GM19328 (cell line): Measurements from ENCODE around the gene TMEM143.
"Not testable (repeated sequence)": the region's sequence is repeated elsewhere in the genome, so short reads cannot be mapped to it uniquely, and the experiment has no call there.

Source experiments
- ATAC-seq: cut with Tn5 transposase; IDR thresholded peaks from one replicate; pipeline ENCODE4 v1.9.1; 2021; ENCODE audit warnings: mild to moderate bottlenecking, moderate library complexity; ENCODE audit not compliant: unreplicated experiment

Gene TMEM143

DNA sequence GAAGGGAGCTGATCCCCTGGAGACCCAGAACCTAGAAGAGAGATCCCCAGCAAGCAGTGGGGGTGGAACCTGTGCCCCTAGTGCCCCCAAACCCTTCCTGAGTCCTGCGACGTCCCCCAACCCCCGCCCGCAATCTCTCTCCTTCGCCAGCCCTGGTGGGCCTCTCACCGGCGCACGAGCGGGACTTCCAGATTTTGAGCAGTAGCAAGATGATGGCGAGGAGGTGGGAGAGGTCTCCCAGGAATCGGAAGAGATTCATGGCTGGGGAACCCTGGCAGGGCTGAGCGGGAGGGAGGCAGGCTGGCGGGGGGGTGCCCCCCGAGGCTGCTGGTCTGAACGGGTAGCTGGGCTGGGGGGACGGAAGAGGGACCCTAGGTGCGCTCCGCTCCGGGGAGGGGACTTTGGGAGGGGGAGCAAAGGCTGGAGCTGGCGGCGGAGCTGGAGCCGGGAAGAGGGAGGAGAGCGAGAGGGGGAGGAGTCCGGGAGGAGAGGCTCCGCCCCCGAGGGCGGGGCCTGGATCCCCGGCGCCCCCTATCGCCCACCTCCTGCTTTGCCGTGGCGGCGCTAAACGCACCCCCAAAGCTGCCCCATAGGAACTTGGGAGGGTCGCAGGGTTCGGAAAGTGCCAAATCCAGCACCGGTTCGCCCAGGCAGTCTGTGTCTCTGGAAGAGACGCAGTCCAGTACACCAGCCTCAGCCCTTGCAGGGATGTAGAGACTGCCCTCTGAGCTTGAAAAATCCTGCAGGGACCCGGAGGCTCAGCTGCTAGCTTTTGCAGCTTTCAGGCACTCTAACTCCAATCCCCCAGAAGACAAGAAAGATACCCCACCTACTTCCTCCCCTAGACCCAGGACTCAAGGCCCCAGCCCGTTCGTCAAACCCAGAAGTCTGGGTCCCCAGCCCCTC lies 27.6 kb upstream of the TMEM143 start, which contains the start of gene KDELR1:
KDELR1 (minus strand) TSS at position 452 of the 906 bp plus-strand sequence; CDS start at position 259, 193 bp downstream.
- ATAC-seq, result no peak

DNA sequence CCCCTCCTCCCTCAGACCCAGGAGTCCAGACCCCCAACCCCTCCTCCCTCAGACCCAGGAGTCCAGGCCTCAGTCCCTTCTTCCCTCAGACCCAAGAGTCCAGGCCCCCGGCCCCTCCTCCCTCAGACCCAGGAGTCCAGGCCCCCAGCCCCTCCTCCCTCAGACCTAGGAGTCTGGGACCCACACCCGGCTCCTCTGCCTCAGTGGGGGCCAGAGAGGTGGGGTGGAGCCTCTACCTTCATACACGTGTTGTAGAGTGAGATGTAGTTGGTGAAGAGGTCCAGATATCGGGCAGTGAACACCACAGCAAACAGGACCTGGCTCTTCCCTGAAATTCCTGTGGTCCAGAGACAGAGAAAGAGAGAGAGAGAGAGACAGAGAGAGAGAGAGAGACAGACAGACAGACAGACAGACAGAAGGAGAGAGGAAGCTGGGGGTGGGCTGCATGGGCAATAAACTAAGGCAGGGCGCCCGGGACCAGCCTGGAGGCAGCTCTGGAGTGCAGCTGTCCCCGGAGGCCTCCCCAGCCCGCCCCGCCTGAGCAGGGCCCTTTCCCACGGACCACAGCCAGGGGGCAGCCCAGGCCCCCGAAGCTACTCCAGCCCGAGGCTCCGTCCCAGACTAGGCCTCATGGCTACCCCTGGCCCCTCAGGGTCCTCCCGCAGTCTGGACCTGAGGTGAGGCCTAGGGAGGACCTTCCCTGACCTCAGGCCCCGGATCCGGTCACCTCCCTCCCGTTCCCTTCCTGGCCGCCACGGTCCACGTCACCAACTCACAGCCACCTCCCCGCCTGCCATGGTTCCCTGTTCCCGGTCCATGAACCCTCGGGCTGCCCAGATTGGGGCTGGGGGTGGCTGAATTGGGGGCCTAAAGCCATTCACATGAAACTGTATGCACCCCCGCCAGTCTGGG lies 26.7 kb upstream of the TMEM143 start:
- no peak for ATAC-seq

DNA sequence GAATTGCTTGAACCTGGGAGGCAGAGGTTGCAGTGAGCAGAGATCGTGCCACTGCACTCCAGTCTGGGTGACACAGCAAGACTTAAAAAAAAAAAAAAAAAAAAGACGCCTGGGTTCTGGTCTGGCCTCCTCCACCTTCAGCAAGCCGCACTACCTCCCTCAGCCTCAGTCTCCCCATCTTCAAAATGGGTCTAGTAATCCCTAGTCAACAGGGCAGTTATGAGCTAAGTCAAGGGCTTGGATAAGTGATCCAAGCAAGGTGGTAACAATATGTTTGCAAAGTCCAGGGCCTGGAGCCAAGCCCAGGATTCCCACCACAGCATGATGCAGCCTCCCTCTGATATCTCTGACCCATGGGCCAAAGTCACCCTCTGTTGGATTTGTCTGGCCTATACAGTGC lies 23.2 kb upstream of the TMEM143 start:
- ATAC-seq, result no peak

DNA sequence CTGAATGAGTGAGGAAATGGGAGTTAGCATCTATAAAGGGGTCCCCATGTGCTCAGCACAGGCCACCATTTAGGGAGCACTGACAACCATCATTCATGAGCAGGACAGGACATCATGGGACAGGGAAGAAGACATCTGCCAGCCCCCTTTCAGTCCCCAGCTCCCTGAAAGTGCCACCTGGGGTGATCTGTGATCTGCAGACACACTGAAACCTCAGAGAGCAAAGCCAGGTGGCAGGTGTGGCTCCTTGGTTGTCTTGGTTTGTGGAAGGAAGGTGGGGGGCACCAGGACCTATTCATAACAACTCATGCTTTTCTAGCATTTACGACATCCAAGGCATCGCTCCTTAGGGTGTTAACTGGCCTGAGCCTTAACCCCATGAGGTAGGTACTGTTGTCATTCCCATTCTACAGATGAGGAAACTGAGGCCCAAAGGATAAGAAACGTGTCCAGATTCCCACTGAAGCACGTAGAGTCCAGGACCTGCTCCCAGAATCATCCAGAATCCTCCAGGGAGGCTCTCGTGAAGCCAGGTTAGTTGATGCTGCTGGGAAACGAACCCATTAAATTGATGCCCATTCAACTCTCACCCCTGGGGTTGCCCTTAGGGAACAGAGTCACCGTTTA lies 21.8 kb upstream of the TMEM143 start:
- ATAC-seq, result no peak

DNA sequence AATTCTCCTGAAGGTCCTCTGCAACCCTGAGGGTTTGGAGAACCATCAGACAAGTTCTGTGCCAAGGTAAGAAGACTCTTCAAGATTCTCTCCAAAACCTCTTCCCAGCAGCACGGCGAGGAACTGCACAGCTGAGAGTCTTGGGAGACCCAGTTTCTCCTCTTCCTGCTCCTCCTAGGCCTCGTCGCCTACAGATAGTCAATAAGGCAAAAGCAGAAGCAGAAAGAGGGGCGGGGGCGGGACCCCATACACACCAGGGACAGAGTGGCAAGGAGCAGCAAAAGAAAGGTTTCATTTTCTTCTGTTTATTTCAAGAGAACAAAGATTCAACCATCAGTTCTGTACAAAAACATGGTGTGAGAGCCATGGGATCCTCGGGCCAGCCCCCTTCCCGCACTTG lies 18.5 kb upstream of the TMEM143 start:
- no peak for ATAC-seq

DNA sequence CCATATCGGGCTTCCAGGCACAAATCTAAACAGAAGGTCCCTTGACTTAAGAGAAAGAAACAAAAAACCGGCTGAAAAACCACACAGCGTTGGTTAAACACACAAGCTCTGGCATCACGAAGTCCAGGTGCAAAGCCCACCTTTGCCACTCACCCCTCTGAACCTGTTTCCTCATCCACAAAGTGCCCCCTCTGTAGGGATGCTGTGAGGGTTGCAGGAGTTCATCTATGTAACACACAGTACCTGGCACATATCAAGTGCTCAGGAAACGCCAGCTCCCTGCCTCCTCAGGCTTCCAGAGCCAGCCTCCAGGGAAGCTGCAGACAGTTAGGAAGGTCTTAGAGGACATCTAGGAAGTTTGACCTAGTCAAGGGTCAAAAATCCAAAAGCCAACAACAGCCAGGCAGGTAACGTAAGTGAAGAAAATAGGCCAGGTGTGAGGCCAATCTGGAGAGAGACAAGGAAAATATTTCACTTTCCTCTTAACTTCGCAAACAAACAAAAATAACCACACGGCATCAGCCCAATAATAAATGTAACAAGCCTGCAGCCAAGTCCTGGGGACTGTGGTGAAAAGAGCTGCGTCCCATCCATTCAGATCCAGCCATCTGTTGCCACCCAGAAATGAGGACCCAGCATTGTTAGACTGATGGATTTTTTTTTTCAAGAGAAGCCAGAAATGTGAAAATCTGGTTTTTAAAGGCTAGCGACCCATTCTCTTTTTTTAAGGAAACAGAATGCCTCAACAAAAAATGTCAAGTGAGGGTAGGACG lies 17.6 kb upstream of the TMEM143 start:
- ATAC-seq, result no peak

DNA sequence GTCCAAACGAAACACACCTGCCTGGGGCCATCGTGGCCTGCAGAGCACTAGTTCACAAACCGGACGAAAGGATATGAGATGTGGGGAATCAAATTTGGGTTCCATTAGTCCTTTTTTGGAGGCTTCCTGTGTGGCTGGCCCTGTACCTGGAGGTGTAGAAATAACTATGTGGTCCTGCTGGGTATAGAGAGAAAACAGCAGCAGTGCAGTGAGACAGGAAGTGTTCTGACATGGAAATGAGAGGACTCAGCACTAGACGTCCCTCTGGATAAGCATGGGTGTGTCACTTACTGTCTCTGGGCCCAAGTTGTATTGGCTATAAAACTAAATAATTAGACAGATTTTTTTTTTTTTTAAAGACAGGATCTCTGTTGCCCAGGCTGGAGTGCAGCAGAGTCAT lies 15.3 kb upstream of the TMEM143 start:
- no peak for ATAC-seq

DNA sequence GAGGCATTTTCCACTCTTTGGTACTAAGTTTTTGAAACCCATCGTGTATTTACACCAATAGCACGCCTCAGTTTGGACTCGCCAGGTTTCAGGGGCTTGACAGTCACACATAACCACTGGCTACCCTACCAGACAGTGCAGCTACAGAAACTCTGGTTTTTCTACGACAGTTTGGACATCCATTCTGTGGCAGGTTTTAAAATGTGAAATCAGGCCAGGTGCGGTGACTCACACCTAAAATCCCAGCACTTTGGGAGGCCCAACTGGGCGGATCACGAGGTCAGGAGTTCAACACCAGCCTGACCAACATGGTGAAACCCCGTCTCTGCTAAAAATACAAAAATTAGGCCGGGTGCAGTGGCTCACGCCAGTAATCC lies 14.4 kb upstream of the TMEM143 start:
- no peak for ATAC-seq

DNA sequence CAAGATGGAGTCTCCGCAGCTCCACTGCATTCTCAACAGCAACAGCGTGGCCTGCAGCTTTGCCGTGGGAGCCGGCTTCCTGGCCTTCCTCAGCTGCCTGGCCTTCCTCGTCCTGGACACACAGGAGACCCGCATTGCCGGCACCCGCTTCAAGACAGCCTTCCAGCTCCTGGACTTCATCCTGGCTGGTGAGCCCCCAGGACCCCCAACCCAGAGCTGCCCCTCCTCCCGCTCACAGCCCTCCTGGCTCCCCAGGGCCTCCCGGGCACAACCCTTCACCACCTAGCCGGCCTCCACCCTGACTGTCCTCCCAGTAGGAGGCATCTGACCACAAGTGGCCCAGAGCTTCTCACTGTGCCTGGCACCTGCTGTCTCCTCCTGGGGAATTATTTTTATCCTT lies 9.8 kb upstream of the TMEM143 start:
- ATAC-seq, result no peak

DNA sequence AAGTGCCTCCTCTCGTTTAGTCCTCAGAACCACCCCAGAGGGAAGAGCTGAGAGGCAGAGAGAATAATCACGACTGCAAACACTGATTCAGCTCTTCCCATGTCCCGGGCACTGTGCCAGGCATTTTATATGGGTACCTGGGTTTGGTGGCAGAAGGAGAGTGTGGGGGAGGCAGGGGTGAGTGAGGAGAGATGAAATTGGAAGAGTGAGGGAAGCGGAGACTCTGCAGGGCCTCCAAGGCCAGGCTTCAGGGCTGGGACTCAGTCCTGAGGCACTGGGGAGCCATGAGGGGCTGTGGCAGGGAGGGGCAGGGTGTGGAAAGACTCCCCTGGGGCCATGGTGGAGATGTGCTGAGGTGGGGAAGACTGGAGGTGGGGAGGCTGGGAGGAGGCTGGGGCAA lies 9.2 kb upstream of the TMEM143 start:
- no peak for ATAC-seq

DNA sequence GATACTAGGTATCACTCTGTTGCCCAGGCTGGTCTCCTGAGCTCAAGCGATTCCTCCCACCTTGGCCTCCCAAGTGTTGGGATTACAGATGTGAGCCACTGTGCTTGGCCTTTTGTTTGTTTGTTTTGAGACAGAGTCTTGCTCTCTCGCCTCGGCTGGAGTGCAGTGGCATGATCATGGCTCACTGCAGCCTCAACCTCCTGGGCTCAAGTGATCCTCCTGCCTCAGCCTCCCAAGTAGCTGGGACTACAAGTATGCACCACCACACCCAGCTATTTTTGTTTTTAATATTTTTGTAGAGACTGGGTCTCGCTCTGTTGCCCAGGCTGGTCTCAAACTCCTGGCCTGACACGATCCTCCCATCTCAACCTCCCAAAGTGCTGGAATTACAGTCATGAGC lies 8.0 kb upstream of the TMEM143 start:
- ATAC-seq, result not testable (repeated sequence)

DNA sequence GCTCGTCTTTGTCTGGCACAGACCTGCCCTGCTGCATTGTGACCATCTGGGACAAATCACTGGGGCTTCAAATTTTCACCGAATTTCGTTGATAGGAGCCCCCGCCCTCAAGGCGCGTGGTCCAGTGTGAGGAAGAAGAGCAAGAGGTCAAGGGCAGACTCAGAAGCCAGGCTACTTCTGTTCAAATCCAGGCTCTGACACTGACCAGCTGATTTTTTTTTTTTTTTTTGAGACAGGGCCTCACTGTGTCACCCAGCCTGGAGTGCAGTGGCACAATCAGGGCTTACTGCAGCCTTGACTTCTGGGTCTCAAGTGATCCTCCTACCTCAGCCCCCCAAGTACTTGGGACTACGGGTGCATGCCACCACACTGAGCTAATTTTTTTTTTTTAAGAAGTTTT lies 7.6 kb upstream of the TMEM143 start:
- ATAC-seq, result no peak

DNA sequence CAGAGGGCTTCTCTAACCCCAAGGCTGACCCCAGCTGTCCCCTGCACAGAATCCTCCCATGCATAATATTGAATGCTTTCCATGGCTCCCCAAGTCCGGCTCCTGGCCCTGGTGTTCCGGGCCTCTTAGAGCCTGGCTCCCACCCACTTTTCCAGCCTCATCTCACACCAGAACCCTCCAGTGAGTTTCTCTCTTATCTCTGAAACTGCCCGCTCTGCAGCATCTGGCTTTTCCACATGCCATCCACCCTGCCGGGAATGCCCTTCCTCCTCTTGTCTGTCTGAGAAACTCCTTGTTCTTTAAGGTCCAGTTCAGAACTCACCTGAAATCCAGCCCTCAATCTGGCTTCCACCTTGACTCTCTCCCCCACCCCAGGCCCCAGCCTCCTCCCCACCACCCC lies 7.2 kb upstream of the TMEM143 start:
- no peak for ATAC-seq

DNA sequence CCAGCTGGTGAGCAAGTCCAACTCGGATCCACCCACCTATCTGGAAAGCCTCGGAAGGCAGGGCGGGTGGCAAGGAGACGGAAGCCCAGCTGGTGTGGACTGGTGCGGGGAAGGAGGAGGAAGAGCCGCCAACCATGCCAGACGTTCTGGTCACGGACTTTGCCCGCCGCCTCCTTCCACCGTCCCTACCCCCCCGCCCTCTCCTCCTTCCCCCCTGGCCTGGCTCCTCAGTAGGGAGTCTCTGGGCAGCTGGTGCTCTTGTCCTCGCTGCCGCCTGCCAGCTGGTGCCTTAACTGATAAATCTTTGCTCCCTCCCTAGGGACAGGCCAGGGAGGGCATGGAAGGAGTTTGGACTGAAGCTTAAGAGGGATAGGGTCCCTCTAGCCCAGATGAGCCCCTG lies 5.2 kb upstream of the TMEM143 start:
- ATAC-seq, result no peak

DNA sequence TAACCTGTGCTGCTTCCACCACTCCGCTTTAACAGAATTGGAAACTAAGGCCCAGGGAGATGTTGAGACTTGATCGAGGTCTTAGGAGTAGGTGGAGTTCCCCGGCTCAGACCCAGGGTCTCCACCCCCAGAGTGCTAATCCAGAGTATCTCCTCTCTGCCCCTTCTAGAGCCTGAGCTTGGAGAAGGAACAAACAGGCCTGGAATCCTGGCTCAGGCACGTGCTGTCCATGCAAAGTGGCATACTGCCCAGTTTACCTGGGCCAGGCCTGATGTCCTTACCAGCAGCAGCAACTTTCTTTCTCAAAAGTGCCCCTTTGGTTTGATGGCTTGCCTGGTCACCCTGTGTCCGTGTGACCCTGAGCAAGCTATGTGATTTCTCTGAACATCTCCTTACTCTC lies 4.1 kb upstream of the TMEM143 start:
- ATAC-seq, result no peak

DNA sequence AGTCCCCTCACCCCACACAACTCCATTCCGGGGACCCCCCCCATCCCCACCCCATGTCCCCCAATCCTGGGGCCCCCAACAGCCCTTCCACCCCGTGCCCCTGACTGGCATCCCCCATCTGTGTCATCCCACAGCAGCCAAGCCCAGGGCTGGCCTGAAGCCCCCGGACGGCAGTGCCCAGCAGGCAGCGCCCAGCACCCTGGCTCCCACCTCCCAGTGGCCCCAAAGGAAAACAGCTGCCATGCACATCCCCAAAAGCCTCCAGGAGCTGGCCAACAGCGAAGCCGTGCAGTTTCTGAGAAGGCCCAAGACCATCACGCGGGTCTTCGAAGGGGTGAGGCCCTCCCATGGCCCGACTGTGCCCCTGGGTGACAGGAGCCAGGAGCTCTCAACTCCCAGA lies 1.9 kb upstream of the TMEM143 start:
- ATAC-seq, result no peak

DNA sequence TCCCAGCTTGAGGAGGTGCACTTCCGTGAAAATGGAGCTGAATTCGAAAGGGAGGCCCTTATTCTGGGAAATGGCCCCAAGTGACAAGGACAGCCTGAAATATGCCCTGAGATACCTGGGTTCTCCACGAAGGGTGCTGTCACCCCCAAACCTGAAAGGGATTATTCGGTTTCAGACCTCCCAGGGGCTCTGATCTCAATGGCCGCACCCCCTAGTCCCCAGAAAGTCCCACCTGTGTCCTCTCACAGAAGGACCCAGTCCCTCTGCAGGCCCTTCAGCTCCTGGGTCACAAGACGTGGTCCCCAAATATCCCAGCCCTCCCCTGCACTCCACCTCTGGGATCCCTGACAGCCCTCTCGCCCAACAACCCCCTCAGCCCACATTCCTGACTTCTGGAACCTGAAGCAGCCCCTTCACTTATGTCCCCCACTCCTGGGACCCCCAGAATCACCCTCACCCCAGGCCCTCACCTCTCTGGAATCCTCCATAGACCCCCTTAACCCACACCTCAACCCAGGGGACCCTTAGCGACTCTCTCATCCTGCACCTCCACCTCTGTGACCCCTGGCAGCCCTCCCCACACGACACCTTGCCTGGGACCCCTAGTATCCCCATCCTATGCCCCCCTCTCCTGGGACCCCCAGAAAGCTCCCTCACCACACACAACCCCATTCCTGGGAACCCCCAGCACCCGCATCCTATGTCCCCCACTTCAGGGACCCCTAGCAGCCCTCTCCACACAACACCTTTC lies 1.0 kb upstream of the TMEM143 start:
- ATAC-seq, result no peak

DNA sequence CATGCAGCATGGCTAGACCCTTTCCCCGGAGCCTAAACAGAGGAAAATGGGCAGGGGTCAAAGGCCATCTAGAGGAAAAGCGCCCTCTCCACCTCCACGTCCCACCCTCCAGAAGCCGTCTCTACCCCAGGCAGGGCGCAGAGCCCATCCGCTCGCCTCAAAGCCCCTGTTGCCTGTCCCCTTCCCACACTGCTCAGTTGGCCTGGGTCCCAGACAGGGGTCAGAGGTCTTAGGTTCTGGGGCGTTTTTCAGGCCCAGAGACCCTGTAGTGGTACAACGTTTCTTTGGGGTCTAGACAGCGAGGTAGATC lies 285 bp downstream of the TMEM143 start:
- ATAC-seq, result no peak

DNA sequence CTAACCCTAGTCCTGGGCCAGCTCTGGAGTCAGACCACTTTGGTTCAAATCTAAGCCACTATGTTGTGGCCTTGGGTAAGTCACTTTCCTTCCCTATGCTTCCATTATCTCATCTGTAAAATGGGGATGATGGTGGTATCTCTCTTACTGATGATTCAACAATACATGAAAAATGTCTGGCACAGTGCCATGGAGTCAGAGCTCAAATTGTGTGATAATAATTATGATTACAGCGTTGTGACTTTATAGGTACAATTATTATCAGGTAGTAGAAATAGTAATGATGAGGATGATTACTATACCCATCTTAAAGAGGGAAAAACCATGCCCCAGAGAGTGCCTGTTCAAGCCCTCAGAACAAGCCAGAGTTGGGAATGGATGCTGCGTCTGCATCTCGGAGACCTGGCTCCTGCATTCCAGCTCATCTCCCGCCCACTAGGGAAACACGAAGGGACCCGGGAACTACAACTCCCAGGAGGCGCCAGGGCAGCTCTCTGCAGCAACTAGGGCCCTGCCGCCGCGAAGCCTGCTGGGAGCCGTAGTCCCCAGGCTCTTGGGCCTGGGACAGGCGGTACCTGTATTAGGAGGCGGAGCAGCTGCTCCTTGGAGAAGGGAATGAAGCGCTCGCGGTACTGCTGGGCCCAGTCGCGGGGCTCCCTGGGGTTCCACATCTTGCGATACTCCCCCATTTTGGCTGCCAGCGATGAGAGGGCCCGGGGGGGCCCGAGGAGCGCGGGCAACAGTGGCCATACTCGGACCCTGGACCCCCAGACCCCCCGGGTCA lies 832 bp downstream of the TMEM143 start:
- ATAC-seq, result no peak
